Measurements from ENCODE around the gene LCE6A.

LCE6A gene

GRCh38 chr1:152842556-152842955, at the start of gene LCE6A:
Gene LCE6A (plus strand): TSS chr1:152842856. CDS start chr1:152843521, 665 bp downstream.
- DNase-seq, result no peak

GRCh38 chr1:152795686-152796085, 47.0 kb upstream of the LCE6A start:
- DNase-seq, result no peak

GRCh38 chr1:152796421-152796820, 46.2 kb upstream of the LCE6A start, which contains the start of gene LCE1D:
Gene LCE1D (plus strand): TSS chr1:152796721. CDS start chr1:152797795, 1,074 bp downstream.
- DNase-seq, result no peak

- no peak for DNase-seq
Observed at GRCh38 chr1:152801333-152801732, 41.3 kb upstream of the LCE6A start.

- DNase-seq, result no peak
Observed at GRCh38 chr1:152806576-152806975, 36.1 kb upstream of the LCE6A start, which contains the start of gene LCE1C. Gene LCE1C (minus strand): TSS chr1:152806651. CDS start chr1:152805478, 1,173 bp downstream.

GRCh38 chr1:152811050-152811449, 31.6 kb upstream of the LCE6A start:
- DNase-seq, result no peak

- no peak for DNase-seq
Observed at GRCh38 chr1:152811671-152812070, 31.0 kb upstream of the LCE6A start, which contains the start of gene LCE1B. Gene LCE1B (plus strand): TSS chr1:152811971. CDS start chr1:152812447, 476 bp downstream.

- DNase-seq, result no peak
Observed at GRCh38 chr1:152817309-152817708, 25.3 kb upstream of the LCE6A start.

- DNase-seq, result no peak
Observed at GRCh38 chr1:152823294-152823693, 19.4 kb upstream of the LCE6A start.

- no peak for DNase-seq
Observed at GRCh38 chr1:152824964-152825363, 17.7 kb upstream of the LCE6A start.

GRCh38 chr1:152827173-152827572, 15.5 kb upstream of the LCE6A start, which contains the start of gene LCE1A:
Gene LCE1A (plus strand): TSS chr1:152827473. CDS start chr1:152827473, 0 bp downstream.
- DNase-seq, result no peak

GRCh38 chr1:152836870-152837269, 5.8 kb upstream of the LCE6A start:
- DNase-seq, result no peak

GRCh38 chr1:152855661-152856060, 13.0 kb downstream of the LCE6A start:
- no peak for DNase-seq

- no peak for DNase-seq
Observed at GRCh38 chr1:152858062-152858461, 15.4 kb downstream of the LCE6A start.

- DNase-seq, result no peak
Observed at GRCh38 chr1:152859696-152860095, 17.0 kb downstream of the LCE6A start, which contains the start of gene LCE7A. Gene LCE7A (plus strand): TSS chr1:152859996. CDS start chr1:152860698, 702 bp downstream.

GRCh38 chr1:152860129-152860528, 17.5 kb downstream of the LCE6A start:
- no peak for DNase-seq

- no peak for DNase-seq
Observed at GRCh38 chr1:152861374-152861773, 18.7 kb downstream of the LCE6A start.

GRCh38 chr1:152864443-152864842, 21.8 kb downstream of the LCE6A start:
- DNase-seq, result no peak

GRCh38 chr1:152866321-152866720, 23.7 kb downstream of the LCE6A start:
- no peak for DNase-seq

GRCh38 chr1:152869808-152870419, 27.3 kb downstream of the LCE6A start:
- no peak for DNase-seq

- DNase-seq, result no peak
Observed at GRCh38 chr1:152870831-152871730, 28.4 kb downstream of the LCE6A start.

GRCh38 chr1:152871731-152872126, 29.1 kb downstream of the LCE6A start:
- no peak for DNase-seq

- no peak for DNase-seq
Observed at GRCh38 chr1:152873495-152873894, 30.8 kb downstream of the LCE6A start.

GRCh38 chr1:152876827-152877226, 34.2 kb downstream of the LCE6A start:
- DNase-seq, result no peak
